MM.1S (cell line): ENCODE measurements around the gene CCBE1.

ENCODE experiments used
- DNase-seq: peaks from one replicate; pipeline ENCODE4 v3.0.0-alpha.2; 2015
- H2AFZ ChIP-seq: fragments of 300-600 bp; sonication (generic); 2 replicates; pipeline ENCODE4 v1.6.0; 2016; ENCODE audit warnings: antibody characterized with exemption, low read length
- H3F3A ChIP-seq: fragments of 300-600 bp; sonication (generic); 2 replicates; pipeline ENCODE4 v1.6.1; 2016; ENCODE audit warnings: mild to moderate bottlenecking, antibody characterized with exemption, low read length, moderate library complexity, mixed read lengths; ENCODE audit not compliant: insufficient read depth
- H3K27ac ChIP-seq: fragments of 300-600 bp; sonication (generic); 2 replicates; pipeline ENCODE4 v1.5.1; 2016; ENCODE audit warnings: mild to moderate bottlenecking, low read length
- H3K27me3 ChIP-seq: fragments of 300-600 bp; sonication (generic); replicated peaks from 2 replicates; pipeline ENCODE4 v1.6.0; 2016; ENCODE audit warnings: low read length; ENCODE audit not compliant: insufficient read depth
- H3K36me3 ChIP-seq: fragments of 300-600 bp; sonication (generic); replicated peaks from 2 replicates; pipeline ENCODE4 v1.6.1; 2016; ENCODE audit warnings: mild to moderate bottlenecking, low read length, mixed read lengths; ENCODE audit not compliant: insufficient read depth
- H3K4me1 ChIP-seq: fragments of 300-600 bp; sonication (generic); 2 replicates; pipeline ENCODE4 v1.6.1; 2016; ENCODE audit warnings: low read length, mixed read lengths
- H3K4me2 ChIP-seq: fragments of 300-600 bp; sonication (generic); 2 replicates; pipeline ENCODE4 v1.6.0; 2016; ENCODE audit warnings: low read depth, low read length
- H3K4me3 ChIP-seq: fragments of 300-600 bp; sonication (generic); 2 replicates; pipeline ENCODE4 v1.5.1; 2016; ENCODE audit warnings: low read length, mixed read lengths
- H3K79me2 ChIP-seq: fragments of 300-600 bp; sonication (generic); 2 replicates; pipeline ENCODE4 v1.6.1; 2016; ENCODE audit warnings: mixed run types, low read length, mixed read lengths
- H3K9ac ChIP-seq: fragments of 300-600 bp; sonication (generic); 2 replicates; pipeline ENCODE4 v1.6.1; 2016; ENCODE audit warnings: low read length, mixed read lengths
- H3K9me2 ChIP-seq: fragments of 300-600 bp; sonication (generic); replicated peaks from 2 replicates; pipeline ENCODE4 v1.6.1; 2016; ENCODE audit warnings: mild to moderate bottlenecking, low read length, mixed read lengths; ENCODE audit not compliant: insufficient read depth
- H3K9me3 ChIP-seq: fragments of 300-600 bp; sonication (generic); replicated peaks from 2 replicates; pipeline ENCODE4 v1.6.1; 2016; ENCODE audit warnings: mild to moderate bottlenecking, low read length, mixed read lengths; ENCODE audit not compliant: insufficient read depth
- H4K20me1 ChIP-seq: fragments of 300-600 bp; sonication (generic); 2 replicates; pipeline ENCODE4 v1.6.1; 2016; ENCODE audit warnings: mild to moderate bottlenecking, low read length, moderate library complexity, mixed read lengths; ENCODE audit not compliant: insufficient read depth
- EZH2 ChIP-seq: fragments of 300-600 bp; sonication (generic); optimal IDR thresholded peaks from 2 replicates; pipeline ENCODE3; 2017; ENCODE audit warnings: low read depth, mild to moderate bottlenecking, antibody characterized with exemption, low read length, mixed read lengths
- EZH2phosphoT487 ChIP-seq: fragments of 300-600 bp; sonication (generic); IDR thresholded peaks from 2 replicates; pipeline ENCODE4 v1.6.1; 2018; ENCODE audit warnings: antibody characterized with exemption, low read length
- TF ChIP-seq, protein P1 (sequence below): fragments of 300-600 bp; sonication (generic); IDR thresholded peaks from 2 replicates; pipeline ENCODE4 v1.5.1; 2016; ENCODE audit warnings: antibody characterized with exemption, low read length, mixed read lengths

CCBE1 gene

DNA sequence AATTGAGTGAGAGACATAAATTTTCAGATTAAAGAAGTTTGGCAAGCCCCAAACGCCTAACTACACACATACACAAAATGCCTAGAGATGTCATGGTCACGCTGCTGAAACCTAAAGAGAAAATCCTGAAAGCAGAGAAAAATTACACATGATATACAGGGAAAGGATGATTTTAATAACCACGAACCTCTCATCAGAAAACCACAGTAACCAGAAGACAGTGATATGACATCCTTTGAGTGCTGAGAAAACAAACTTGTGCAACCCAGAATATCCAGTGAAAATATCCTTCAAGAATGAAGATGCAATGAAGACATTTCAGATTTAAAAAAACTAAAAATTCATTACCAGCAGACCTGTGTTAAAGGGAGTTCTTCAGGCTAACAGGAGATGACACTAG is 215.8 kb downstream of the CCBE1 start:
- Histone ChIP-seq H3K36me3 (no peaks in the 10 kb centered on the region), H3K4me3 (no peak overlapping the region), H3F3A (no peaks in the 10 kb centered on the region), H3K4me2 (no peak overlapping the region), H2AFZ (no peak overlapping the region), H3K9ac (no peak overlapping the region), H3K4me1 (no peaks in the 10 kb centered on the region), H3K9me3 (no peaks in the 10 kb centered on the region), H4K20me1 (no peaks in the 10 kb centered on the region), H3K27me3 (no peaks in the 10 kb centered on the region), H3K79me2 (no peaks in the 10 kb centered on the region), H3K9me2 (no peaks in the 10 kb centered on the region), H3K27ac (no peak overlapping the region)
- no peak for DNase-seq
- TF ChIP-seq EZH2 (no peak), EZH2phosphoT487 (no peak)
- TF ChIP-seq, protein P1, sequence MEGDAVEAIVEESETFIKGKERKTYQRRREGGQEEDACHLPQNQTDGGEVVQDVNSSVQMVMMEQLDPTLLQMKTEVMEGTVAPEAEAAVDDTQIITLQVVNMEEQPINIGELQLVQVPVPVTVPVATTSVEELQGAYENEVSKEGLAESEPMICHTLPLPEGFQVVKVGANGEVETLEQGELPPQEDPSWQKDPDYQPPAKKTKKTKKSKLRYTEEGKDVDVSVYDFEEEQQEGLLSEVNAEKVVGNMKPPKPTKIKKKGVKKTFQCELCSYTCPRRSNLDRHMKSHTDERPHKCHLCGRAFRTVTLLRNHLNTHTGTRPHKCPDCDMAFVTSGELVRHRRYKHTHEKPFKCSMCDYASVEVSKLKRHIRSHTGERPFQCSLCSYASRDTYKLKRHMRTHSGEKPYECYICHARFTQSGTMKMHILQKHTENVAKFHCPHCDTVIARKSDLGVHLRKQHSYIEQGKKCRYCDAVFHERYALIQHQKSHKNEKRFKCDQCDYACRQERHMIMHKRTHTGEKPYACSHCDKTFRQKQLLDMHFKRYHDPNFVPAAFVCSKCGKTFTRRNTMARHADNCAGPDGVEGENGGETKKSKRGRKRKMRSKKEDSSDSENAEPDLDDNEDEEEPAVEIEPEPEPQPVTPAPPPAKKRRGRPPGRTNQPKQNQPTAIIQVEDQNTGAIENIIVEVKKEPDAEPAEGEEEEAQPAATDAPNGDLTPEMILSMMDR = no peak

DNA sequence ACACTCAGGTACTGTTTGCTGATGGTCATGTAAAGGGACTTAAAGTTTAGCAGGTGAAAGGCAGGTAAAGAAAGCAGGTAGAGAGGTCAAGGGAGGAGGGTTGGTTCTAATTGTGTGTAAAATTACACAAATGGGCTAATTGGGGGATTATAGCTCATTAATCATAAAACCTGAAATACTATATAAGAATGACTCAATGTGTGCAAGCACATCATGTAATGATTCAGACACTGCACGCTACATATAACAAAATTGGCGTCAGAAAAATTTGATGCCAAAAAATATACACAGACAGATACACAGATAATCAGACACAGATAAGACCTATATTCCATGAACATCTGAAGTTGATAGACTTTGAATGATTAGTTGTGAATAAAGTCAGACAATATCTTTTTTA is 217.4 kb downstream of the CCBE1 start:
- Histone ChIP-seq H3K27ac (no peak overlapping the region), H3K9ac (no peak overlapping the region), H3K4me3 (no peak overlapping the region), H2AFZ (no peak overlapping the region), H3K36me3 (no peaks in the 10 kb centered on the region), H3F3A (no peaks in the 10 kb centered on the region), H3K9me3 (no peaks in the 10 kb centered on the region), H3K79me2 (no peaks in the 10 kb centered on the region), H3K27me3 (no peaks in the 10 kb centered on the region), H3K4me2 (no peak overlapping the region), H3K4me1 (no peaks in the 10 kb centered on the region), H4K20me1 (no peaks in the 10 kb centered on the region), H3K9me2 (no peaks in the 10 kb centered on the region)
- TF ChIP-seq EZH2phosphoT487 (no peak), EZH2 (no peak)
- TF ChIP-seq, protein P1 = no peak
- DNase-seq = no peak

DNA sequence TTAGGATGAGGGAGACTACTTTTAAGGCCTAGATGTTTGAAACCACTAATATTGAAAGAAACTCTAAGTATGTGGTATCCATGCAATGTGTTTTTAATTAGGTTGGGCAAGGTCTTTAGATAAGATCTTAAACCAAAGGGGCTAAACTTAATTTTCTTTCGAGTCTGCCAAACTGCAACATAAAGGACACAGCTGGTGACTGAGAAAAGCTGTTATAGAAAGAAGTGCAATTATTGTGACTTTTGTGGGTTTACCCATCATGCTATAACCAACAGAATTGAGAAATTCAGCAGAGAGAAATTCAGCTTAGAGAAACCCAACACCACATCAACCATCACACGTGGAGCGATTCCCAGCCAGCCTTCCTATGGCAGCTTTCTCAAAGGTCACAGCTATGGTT is 218.6 kb downstream of the CCBE1 start:
- no peak overlapping the region for H3K27ac ChIP-seq
- no peak overlapping the region for H3K4me2 ChIP-seq
- no peaks in the 10 kb centered on the region for H3K4me1 ChIP-seq
- H3K9ac ChIP-seq = no peak overlapping the region
- H3K9me2 ChIP-seq = no peaks in the 10 kb centered on the region
- H3K9me3 ChIP-seq = no peaks in the 10 kb centered on the region
- DNase-seq = no peak
- H3K79me2 ChIP-seq = no peaks in the 10 kb centered on the region
- no peak overlapping the region for H3K4me3 ChIP-seq
- no peaks in the 10 kb centered on the region for H3K27me3 ChIP-seq
- no peak overlapping the region for H2AFZ ChIP-seq
- TF ChIP-seq, protein P1 = no peak
- TF ChIP-seq EZH2phosphoT487 (no peak), EZH2 (no peak)
- H4K20me1 ChIP-seq = no peaks in the 10 kb centered on the region
- H3F3A ChIP-seq = no peaks in the 10 kb centered on the region
- no peaks in the 10 kb centered on the region for H3K36me3 ChIP-seq
